DOHH2 (cell line): ENCODE measurements around the gene GVQW3.

Experiments
- EZH2phosphoT487 ChIP-seq: fragments of 200-600 bp; sonication (generic); IDR thresholded peaks from 2 replicates; pipeline ENCODE4 v1.6.1; 2017; ENCODE audit warnings: borderline replicate concordance, mild to moderate bottlenecking, antibody characterized with exemption, low read length, moderate library complexity, mixed read lengths
- TF ChIP-seq, protein P1 (sequence below): fragments of 200-600 bp; sonication (generic); IDR thresholded peaks from one replicate; pipeline ENCODE4 v1.5.1; 2014; ENCODE audit warnings: antibody characterized with exemption, mild to moderate bottlenecking, low read depth, low read length; ENCODE audit not compliant: poor library complexity, severe bottlenecking

DNA sequence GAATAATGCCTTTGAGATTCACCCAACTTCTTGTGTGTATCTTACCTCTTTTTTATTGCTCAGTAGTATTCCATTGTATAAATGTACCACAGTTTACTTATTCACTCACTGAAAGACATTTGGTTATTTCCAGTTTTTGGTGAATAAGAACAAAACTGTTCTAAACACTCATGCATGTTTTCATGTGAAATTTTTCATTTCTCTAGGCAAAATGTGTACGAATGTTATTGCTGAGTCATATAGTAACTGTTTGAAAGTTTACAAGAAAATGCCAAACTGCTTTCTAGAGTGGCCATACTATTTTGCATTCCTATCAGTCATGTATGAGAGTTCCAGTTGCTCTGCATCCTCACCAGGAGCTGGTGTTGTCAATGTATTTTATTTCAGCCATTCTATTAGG, 54.9 kb downstream of the GVQW3 start:
- TF ChIP-seq, protein P1, sequence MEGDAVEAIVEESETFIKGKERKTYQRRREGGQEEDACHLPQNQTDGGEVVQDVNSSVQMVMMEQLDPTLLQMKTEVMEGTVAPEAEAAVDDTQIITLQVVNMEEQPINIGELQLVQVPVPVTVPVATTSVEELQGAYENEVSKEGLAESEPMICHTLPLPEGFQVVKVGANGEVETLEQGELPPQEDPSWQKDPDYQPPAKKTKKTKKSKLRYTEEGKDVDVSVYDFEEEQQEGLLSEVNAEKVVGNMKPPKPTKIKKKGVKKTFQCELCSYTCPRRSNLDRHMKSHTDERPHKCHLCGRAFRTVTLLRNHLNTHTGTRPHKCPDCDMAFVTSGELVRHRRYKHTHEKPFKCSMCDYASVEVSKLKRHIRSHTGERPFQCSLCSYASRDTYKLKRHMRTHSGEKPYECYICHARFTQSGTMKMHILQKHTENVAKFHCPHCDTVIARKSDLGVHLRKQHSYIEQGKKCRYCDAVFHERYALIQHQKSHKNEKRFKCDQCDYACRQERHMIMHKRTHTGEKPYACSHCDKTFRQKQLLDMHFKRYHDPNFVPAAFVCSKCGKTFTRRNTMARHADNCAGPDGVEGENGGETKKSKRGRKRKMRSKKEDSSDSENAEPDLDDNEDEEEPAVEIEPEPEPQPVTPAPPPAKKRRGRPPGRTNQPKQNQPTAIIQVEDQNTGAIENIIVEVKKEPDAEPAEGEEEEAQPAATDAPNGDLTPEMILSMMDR = no peak
- TF ChIP-seq EZH2phosphoT487 = no peak
